ENCODE results near the gene SCNN1G. TPM values are rescaled to one million over a fixed set of nuclear protein-coding genes. Genes with fewer than 3 reads are reported as not detected.

SCNN1G gene
- total RNA-seq, 1 experiment from 2014 or later: not detected

DNA sequence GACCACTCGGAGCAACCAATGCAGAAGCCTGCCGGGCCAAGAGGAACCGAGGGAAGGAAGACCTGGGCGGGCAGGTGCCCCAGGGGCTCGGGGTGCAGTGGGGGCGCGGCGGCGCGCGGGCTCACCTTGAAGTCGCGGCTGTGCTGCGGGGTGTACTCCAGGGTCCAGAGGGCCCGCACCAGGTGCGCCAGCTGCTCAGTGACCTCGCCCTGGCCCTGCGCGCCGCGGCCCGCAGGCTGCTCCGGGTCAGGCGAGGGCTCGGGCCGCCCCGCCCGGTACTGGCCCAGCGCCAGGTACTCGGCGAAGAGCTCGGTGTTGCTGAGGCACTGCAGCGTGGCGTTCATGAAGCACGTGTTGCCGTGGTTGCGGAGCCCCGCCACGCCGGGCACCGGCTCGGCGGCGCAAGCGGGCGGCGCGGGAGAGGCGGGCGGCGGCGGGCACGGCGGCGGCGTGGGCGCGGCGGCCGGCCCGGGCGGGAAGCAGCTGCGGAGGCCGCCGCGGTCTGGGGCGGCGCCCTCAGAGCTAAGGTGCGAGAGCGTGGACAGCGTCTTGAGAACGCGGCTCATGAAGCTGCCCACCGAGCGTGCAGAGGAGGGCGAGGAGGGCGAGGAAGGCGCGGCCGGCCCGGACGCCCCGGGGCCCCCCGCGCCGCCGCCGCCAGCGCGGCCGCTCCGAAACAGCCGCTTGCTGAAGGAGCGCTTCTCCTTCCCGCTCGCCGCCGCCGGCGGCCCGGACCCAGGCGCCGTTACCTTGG, 33.9 kb upstream of the SCNN1G start:
- peak; percentile 64 for DNase-seq
- Histone ChIP-seq H3K9ac (ENCODE audit: low read length) (peak overlapping the region; percentile 64), H3K27me3 (ENCODE audit: low read length) (0 out of 2 replicates have a peak, but pooled peaks cover 2% of the 10 kb centered on the region), H4K20me1 (ENCODE audit: insufficient read depth, low read depth, low read length) (peaks cover 16% of the 10 kb centered on the region), H3K36me3 (ENCODE audit: insufficient read depth, low read length) (no peaks in the 10 kb centered on the region), H2AFZ (ENCODE audit: low read length) (peak overlapping the region; percentile 63; the same call in 1 of the 2 replicates), H3K27ac (ENCODE audit: low read length) (no peak overlapping the region), H3K4me2 (ENCODE audit: low read depth, low read length, poor library complexity, severe bottlenecking) (peak overlapping the region; percentile 91), H3K4me3 (ENCODE audit: low read length) (peak overlapping the region; percentile 71), H3K9me3 (ENCODE audit: low read length) (no peaks in the 10 kb centered on the region), H3K9me2 (replicated peaks; ENCODE audit: insufficient read depth, low read length) (no peaks in the 10 kb centered on the region), H3K4me1 (ENCODE audit: low read length) (peaks cover 14% of the 10 kb centered on the region), H3K79me2 (ENCODE audit: low read length) (no peaks in the 10 kb centered on the region)

DNA sequence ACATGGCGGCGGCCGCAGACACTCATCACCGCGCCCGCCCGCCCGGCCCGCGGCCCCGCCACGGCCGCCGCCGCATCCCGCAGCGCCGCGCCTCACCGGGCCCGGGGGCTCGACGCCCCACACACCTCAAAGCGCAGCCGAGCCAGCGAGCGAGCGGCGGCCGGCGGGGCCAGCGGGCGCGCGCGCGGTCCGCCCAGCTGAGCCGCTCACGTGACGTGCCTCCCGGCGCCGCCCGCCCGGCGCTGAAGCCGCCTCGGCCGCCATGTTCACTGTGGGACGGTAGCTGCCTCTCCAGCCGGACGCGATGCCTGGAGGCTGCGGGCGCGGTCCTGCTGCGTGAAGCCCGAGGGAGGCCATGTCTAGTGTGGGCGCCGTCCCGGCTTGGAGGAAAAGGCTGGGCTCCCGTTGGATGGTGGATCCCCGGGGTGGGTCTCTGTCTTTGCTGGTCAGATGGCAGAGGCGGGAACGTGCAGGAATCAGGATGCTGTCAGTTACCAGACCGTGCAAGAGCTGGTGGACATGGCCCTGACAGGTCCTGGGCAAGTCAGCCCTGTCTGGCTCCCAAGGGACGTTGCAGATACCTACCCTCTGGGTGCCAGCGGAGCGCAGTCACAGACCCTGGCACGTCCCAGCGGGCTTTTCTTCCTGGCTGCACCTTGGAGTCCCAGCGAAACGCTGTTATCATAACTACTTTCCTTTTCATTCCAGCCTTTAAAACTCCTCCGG, 33.1 kb upstream of the SCNN1G start, which contains the start of gene USP31:
Gene USP31, minus strand, starts transcription at position 186 of the 726 bp plus-strand sequence. Its CDS starts 182 bp downstream, at position 4.
- Histone ChIP-seq H3K36me3 (ENCODE audit: insufficient read depth, low read length) (no peaks in the 10 kb centered on the region), H3K9me2 (replicated peaks; ENCODE audit: insufficient read depth, low read length) (no peaks in the 10 kb centered on the region), H2AFZ (ENCODE audit: low read length) (peak within 1 kb of the TSS; percentile 97), H3K27me3 (ENCODE audit: low read length) (0 out of 2 replicates have a peak, but pooled peaks cover 2% of the 10 kb centered on the region), H3K79me2 (ENCODE audit: low read length) (no peaks in the 10 kb centered on the region), H4K20me1 (ENCODE audit: insufficient read depth, low read depth, low read length) (peaks cover 11% of the 10 kb centered on the region), H3K4me1 (ENCODE audit: low read length) (peaks cover 14% of the 10 kb centered on the region), H3K27ac (ENCODE audit: low read length) (no peak within 1 kb of the TSS), H3K4me3 (ENCODE audit: low read length) (peak within 1 kb of the TSS; percentile 71), H3K4me2 (ENCODE audit: low read depth, low read length, poor library complexity, severe bottlenecking) (peak within 1 kb of the TSS; percentile 91), H3K9me3 (ENCODE audit: low read length) (no peaks in the 10 kb centered on the region), H3K9ac (ENCODE audit: low read length) (peak within 1 kb of the TSS; percentile 64)
- peak; percentile 97 for DNase-seq

- H4K20me1 ChIP-seq (ENCODE audit: insufficient read depth, low read depth, low read length): peaks cover 11% of the 10 kb centered on the region
- H3K27me3 ChIP-seq (ENCODE audit: low read length): 0 out of 2 replicates have a peak, but pooled peaks cover 2% of the 10 kb centered on the region
- no peak for DNase-seq
- no peaks in the 10 kb centered on the region for H3K9me3 ChIP-seq (ENCODE audit: low read length)
- H3K27ac ChIP-seq (ENCODE audit: low read length): no peak overlapping the region
- peaks cover 14% of the 10 kb centered on the region for H3K4me1 ChIP-seq (ENCODE audit: low read length)
- H3K9me2 ChIP-seq (replicated peaks; ENCODE audit: insufficient read depth, low read length): no peaks in the 10 kb centered on the region
- H2AFZ ChIP-seq (ENCODE audit: low read length): peak overlapping the region; percentile 97
- no peaks in the 10 kb centered on the region for H3K36me3 ChIP-seq (ENCODE audit: insufficient read depth, low read length)
- no peaks in the 10 kb centered on the region for H3K79me2 ChIP-seq (ENCODE audit: low read length)
- peak overlapping the region; percentile 70 for H3K4me3 ChIP-seq (ENCODE audit: low read length)
- peak overlapping the region; percentile 57 for H3K9ac ChIP-seq (ENCODE audit: low read length)
- peak overlapping the region; percentile 77 for H3K4me2 ChIP-seq (ENCODE audit: low read depth, low read length, poor library complexity, severe bottlenecking)
Observed at GRCh38 chr16:23149993-23150364, 32.6 kb upstream of the SCNN1G start.

- H4K20me1 ChIP-seq (ENCODE audit: insufficient read depth, low read depth, low read length): no peaks in the 10 kb centered on the region
- H3K36me3 ChIP-seq (ENCODE audit: insufficient read depth, low read length): no peaks in the 10 kb centered on the region
- H3K9me3 ChIP-seq (ENCODE audit: low read length): no peaks in the 10 kb centered on the region
- peak; percentile 31 for DNase-seq
- 0 out of 2 replicates have a peak, but pooled peaks cover 2% of the 10 kb centered on the region for H3K27me3 ChIP-seq (ENCODE audit: low read length)
- H3K9me2 ChIP-seq (replicated peaks; ENCODE audit: insufficient read depth, low read length): no peaks in the 10 kb centered on the region
- H3K4me2 ChIP-seq (ENCODE audit: low read depth, low read length, poor library complexity, severe bottlenecking): no peak overlapping the region
- no peak overlapping the region for H3K9ac ChIP-seq (ENCODE audit: low read length)
- H3K79me2 ChIP-seq (ENCODE audit: low read length): no peaks in the 10 kb centered on the region
- H3K4me3 ChIP-seq (ENCODE audit: low read length): no peak overlapping the region
- H3K27ac ChIP-seq (ENCODE audit: low read length): no peak overlapping the region
- peaks cover 14% of the 10 kb centered on the region for H3K4me1 ChIP-seq (ENCODE audit: low read length)
- H2AFZ ChIP-seq (ENCODE audit: low read length): no peak overlapping the region
Observed at GRCh38 chr16:23152386-23153178, 30.0 kb upstream of the SCNN1G start.

DNA sequence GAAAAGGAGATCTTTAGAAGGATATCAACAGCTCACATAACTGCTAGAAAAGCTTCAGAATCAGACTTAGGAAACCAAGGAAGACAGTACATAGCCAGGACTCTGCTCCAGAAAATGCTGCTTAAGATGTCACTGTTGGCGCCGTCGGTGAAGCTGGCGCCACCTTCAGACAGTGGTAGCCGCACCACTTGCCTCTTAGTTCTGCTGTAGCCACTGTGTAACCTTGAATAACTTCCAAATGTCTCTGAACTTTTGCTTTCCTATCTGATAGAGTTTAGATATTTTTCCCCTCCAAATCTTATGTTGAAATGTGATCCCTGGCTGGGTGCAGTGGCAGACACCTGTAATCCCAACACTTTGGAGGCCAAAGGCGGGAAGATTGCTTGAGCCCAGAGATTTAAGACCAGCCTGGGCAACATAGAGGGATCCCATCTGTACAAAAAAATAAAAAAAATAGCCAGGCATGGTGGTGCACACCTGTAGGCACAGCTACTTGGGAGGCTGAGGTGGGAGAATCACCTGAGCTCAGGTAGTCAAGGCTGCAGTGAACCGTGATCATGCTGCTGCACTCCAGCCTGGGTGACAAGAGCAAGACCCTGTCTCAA, 27.0 kb upstream of the SCNN1G start:
- no peak overlapping the region for H2AFZ ChIP-seq (ENCODE audit: low read length)
- H3K4me3 ChIP-seq (ENCODE audit: low read length): no peak overlapping the region
- no peaks in the 10 kb centered on the region for H4K20me1 ChIP-seq (ENCODE audit: insufficient read depth, low read depth, low read length)
- H3K4me1 ChIP-seq (ENCODE audit: low read length): no peaks in the 10 kb centered on the region
- H3K27me3 ChIP-seq (ENCODE audit: low read length): no peaks in the 10 kb centered on the region
- no peaks in the 10 kb centered on the region for H3K79me2 ChIP-seq (ENCODE audit: low read length)
- no peak overlapping the region for H3K4me2 ChIP-seq (ENCODE audit: low read depth, low read length, poor library complexity, severe bottlenecking)
- no peaks in the 10 kb centered on the region for H3K36me3 ChIP-seq (ENCODE audit: insufficient read depth, low read length)
- no peaks in the 10 kb centered on the region for H3K9me3 ChIP-seq (ENCODE audit: low read length)
- no peak overlapping the region for H3K27ac ChIP-seq (ENCODE audit: low read length)
- peak; percentile 58 for DNase-seq
- H3K9ac ChIP-seq (ENCODE audit: low read length): no peak overlapping the region
- no peaks in the 10 kb centered on the region for H3K9me2 ChIP-seq (replicated peaks; ENCODE audit: insufficient read depth, low read length)

DNA sequence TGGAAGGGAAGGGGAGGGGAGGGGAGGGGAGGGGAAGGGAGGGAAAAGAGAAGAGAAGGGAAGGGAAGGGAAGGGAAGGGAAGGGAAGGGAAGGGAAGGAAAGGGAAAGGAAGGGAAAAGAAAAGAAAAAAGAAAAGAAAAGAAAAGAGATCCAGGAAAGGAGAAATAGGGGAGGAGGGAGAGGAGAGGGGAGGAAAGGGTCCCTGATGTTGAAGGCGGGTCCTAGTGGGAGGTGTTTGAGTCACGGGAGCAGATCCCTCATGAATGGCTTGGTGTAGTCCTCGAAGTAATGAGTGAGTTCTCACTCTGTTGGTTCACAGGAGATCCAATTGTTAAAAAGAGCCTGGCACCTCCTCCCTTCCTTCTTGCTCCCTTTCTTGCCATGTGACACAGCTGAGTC, 26.4 kb upstream of the SCNN1G start:
- Histone ChIP-seq H2AFZ (ENCODE audit: low read length) (no peak overlapping the region), H3K9me2 (replicated peaks; ENCODE audit: insufficient read depth, low read length) (no peaks in the 10 kb centered on the region), H3K79me2 (ENCODE audit: low read length) (no peaks in the 10 kb centered on the region), H3K36me3 (ENCODE audit: insufficient read depth, low read length) (no peaks in the 10 kb centered on the region), H4K20me1 (ENCODE audit: insufficient read depth, low read depth, low read length) (no peaks in the 10 kb centered on the region), H3K9me3 (ENCODE audit: low read length) (no peaks in the 10 kb centered on the region), H3K4me2 (ENCODE audit: low read depth, low read length, poor library complexity, severe bottlenecking) (no peak overlapping the region), H3K4me3 (ENCODE audit: low read length) (no peak overlapping the region), H3K9ac (ENCODE audit: low read length) (no peak overlapping the region), H3K27ac (ENCODE audit: low read length) (no peak overlapping the region), H3K4me1 (ENCODE audit: low read length) (no peaks in the 10 kb centered on the region), H3K27me3 (ENCODE audit: low read length) (no peaks in the 10 kb centered on the region)
- no peak for DNase-seq

- H3K4me2 ChIP-seq (ENCODE audit: low read depth, low read length, poor library complexity, severe bottlenecking): no peak overlapping the region
- no peaks in the 10 kb centered on the region for H3K36me3 ChIP-seq (ENCODE audit: insufficient read depth, low read length)
- H3K79me2 ChIP-seq (ENCODE audit: low read length): no peaks in the 10 kb centered on the region
- H3K4me3 ChIP-seq (ENCODE audit: low read length): no peak overlapping the region
- H2AFZ ChIP-seq (ENCODE audit: low read length): no peak overlapping the region
- no peaks in the 10 kb centered on the region for H4K20me1 ChIP-seq (ENCODE audit: insufficient read depth, low read depth, low read length)
- no peaks in the 10 kb centered on the region for H3K27me3 ChIP-seq (ENCODE audit: low read length)
- DNase-seq: peak; percentile 33
- H3K27ac ChIP-seq (ENCODE audit: low read length): no peak overlapping the region
- H3K9ac ChIP-seq (ENCODE audit: low read length): no peak overlapping the region
- no peaks in the 10 kb centered on the region for H3K9me3 ChIP-seq (ENCODE audit: low read length)
- no peaks in the 10 kb centered on the region for H3K4me1 ChIP-seq (ENCODE audit: low read length)
- no peaks in the 10 kb centered on the region for H3K9me2 ChIP-seq (replicated peaks; ENCODE audit: insufficient read depth, low read length)
Observed at GRCh38 chr16:23156946-23157460, 25.5 kb upstream of the SCNN1G start.
